IMR-90 (cell line): ENCODE measurements around the gene SYNPO. TPM values are rescaled to one million over a fixed set of nuclear protein-coding genes. Genes with fewer than 3 reads are reported as not detected.

Experiments
- ATAC-seq: fragments of 200-7000 bp; cut with Tn5 transposase; 2 replicates; pipeline ENCODE4 v1.9.1; 2020; ENCODE audit warnings: low read depth, mild to moderate bottlenecking, moderate library complexity
- BruUV-seq: library from RNA; stranded (reverse); fragments of 400-500 nt; replicated peaks from 2 replicates; lab custom pipeline; 2021; lab: Mats Ljungman, UMichigan
- CTCF ChIA-PET: fragments of 300-600 bp; formaldehyde crosslinking; extraction: SDS; loops from one replicate; lab custom pipeline; 2021; ENCODE audit warnings: antibody characterized with exemption; lab: Yijun Ruan, JAX
- POLR2A ChIA-PET: fragments of 300-600 bp; sonication (Branson Sonifier 250); formaldehyde crosslinking; loops from one replicate; lab custom pipeline; 2022; ENCODE audit warnings: antibody characterized with exemption; ENCODE audit not compliant: unreplicated experiment; lab: Charles Lee
- DNase-seq: peaks from one replicate; pipeline ENCODE4 v3.0.0; 2013
- H2AFZ ChIP-seq: replicated peaks from 2 replicates; pipeline ENCODE3; 2013; ENCODE audit warnings: low read length, mild to moderate bottlenecking; ENCODE audit not compliant: poor library complexity
- H2AK5ac ChIP-seq: 2 replicates; pipeline ENCODE4 v1.6.1; 2013; ENCODE audit warnings: low read depth, low read length, inconsistent platforms
- H2AK9ac ChIP-seq: replicated peaks from 2 replicates; pipeline ENCODE3; 2013; ENCODE audit warnings: mild to moderate bottlenecking, low read depth, low read length, moderate library complexity; ENCODE audit not compliant: poor library complexity
- H2BK120ac ChIP-seq: 2 replicates; pipeline ENCODE4 v1.6.1; 2013; ENCODE audit warnings: low read depth, low read length, inconsistent platforms
- H2BK15ac ChIP-seq: 3 replicates; pipeline ENCODE4 v1.6.1; 2013; ENCODE audit warnings: low read depth, low read length, inconsistent platforms
- H2BK20ac ChIP-seq: 2 replicates; pipeline ENCODE4 v1.6.1; 2013; ENCODE audit warnings: low read depth, mild to moderate bottlenecking, inconsistent platforms, low read length, moderate library complexity
- H2BK5ac ChIP-seq: 2 replicates; pipeline ENCODE4 v1.6.1; 2013; ENCODE audit warnings: mild to moderate bottlenecking, low read depth, low read length, inconsistent platforms; ENCODE audit not compliant: poor library complexity, severe bottlenecking
- H3K14ac ChIP-seq: replicated peaks from 2 replicates; pipeline ENCODE4 v1.6.1; 2013; ENCODE audit warnings: low read depth, low read length, inconsistent platforms
- H3K18ac ChIP-seq: 2 replicates; pipeline ENCODE4 v1.6.1; 2013; ENCODE audit warnings: low read depth, low read length, control low read depth
- H3K23ac ChIP-seq: 2 replicates; pipeline ENCODE4 v1.6.1; 2013; ENCODE audit warnings: low read depth, low read length, inconsistent platforms
- H3K27ac ChIP-seq: 2 replicates; pipeline ENCODE4 v1.5.1; 2013; ENCODE audit warnings: mild to moderate bottlenecking, control low read depth, low read length; ENCODE audit not compliant: insufficient read depth
- H3K27me3 ChIP-seq: 2 replicates; pipeline ENCODE4 v1.6.1; 2013; ENCODE audit warnings: low read length; ENCODE audit not compliant: control insufficient read depth, insufficient read depth
- H3K36me3 ChIP-seq: 2 replicates; pipeline ENCODE4 v1.6.1; 2013; ENCODE audit warnings: low read length, mixed read lengths; ENCODE audit not compliant: control insufficient read depth, insufficient read depth
- H3K4ac ChIP-seq: 2 replicates; pipeline ENCODE4 v1.6.1; 2013; ENCODE audit warnings: low read depth, low read length, inconsistent platforms
- H3K4me1 ChIP-seq: 2 replicates; pipeline ENCODE4 v1.6.1; 2013; ENCODE audit warnings: low read length, mixed read lengths; ENCODE audit not compliant: control insufficient read depth, insufficient read depth
- H3K4me2 ChIP-seq: 2 replicates; pipeline ENCODE4 v1.6.1; 2013; ENCODE audit warnings: low read depth, mild to moderate bottlenecking, control low read depth, low read length, moderate library complexity
- H3K4me3 ChIP-seq: 2 replicates; pipeline ENCODE4 v1.5.1; 2013; ENCODE audit warnings: low read depth, mild to moderate bottlenecking, control low read depth, low read length, moderate library complexity; ENCODE audit not compliant: insufficient read depth
- H3K56ac ChIP-seq: 2 replicates; pipeline ENCODE4 v1.6.1; 2013; ENCODE audit warnings: low read length, inconsistent platforms; ENCODE audit not compliant: insufficient read depth; ENCODE audit errors: extremely low read depth
- H3K79me1 ChIP-seq, 2 experiments: 2 replicates each; pipeline ENCODE4 v1.6.1; 2013; ENCODE audit warnings: low read length in 2 of 2, inconsistent platforms in 1 of 2, low read depth in 1 of 2
- H3K9ac ChIP-seq: 2 replicates; pipeline ENCODE4 v1.6.1; 2013; ENCODE audit warnings: low read depth, low read length, control low read depth
- H3K9me1 ChIP-seq: 2 replicates; pipeline ENCODE4 v1.6.1; 2013; ENCODE audit warnings: low read length, inconsistent platforms; ENCODE audit not compliant: insufficient read depth
- H3K9me3 ChIP-seq: 2 replicates; pipeline ENCODE4 v1.6.1; 2013; ENCODE audit warnings: low read length; ENCODE audit not compliant: control insufficient read depth, insufficient read depth
- H4K20me1 ChIP-seq: 2 replicates; pipeline ENCODE4 v1.6.1; 2013; ENCODE audit warnings: low read length, inconsistent platforms; ENCODE audit not compliant: insufficient read depth
- H4K5ac ChIP-seq: 2 replicates; pipeline ENCODE4 v1.6.1; 2013; ENCODE audit warnings: mild to moderate bottlenecking, low read depth, low read length, control low read depth
- H4K8ac ChIP-seq, 2 experiments: 2 replicates each; pipeline ENCODE4 v1.6.1; 2013; ENCODE audit warnings: low read depth in 2 of 2, low read length in 2 of 2, control low read depth in 1 of 2, inconsistent platforms in 1 of 2
- H4K91ac ChIP-seq: 2 replicates; pipeline ENCODE4 v1.6.1; 2013; ENCODE audit warnings: low read depth, low read length, inconsistent platforms; ENCODE audit not compliant: insufficient read depth
- CEBPB ChIP-seq: IDR thresholded peaks from 2 replicates; pipeline ENCODE4 v1.6.1; 2012; ENCODE audit warnings: low read depth, low read length, improper control_type of control experiment
- CHD1 ChIP-seq: IDR thresholded peaks from 2 replicates; pipeline ENCODE4 v1.6.1; 2012; ENCODE audit warnings: low read depth, low read length, improper control_type of control experiment
- ELK1 ChIP-seq: fragments of 150-350 bp; IDR thresholded peaks from 2 replicates; pipeline ENCODE4 v1.6.1; 2016; ENCODE audit warnings: low read depth, mild to moderate bottlenecking, low read length, moderate library complexity, borderline replicate concordance
- MAFK ChIP-seq: IDR thresholded peaks from 2 replicates; pipeline ENCODE4 v1.6.1; 2012; ENCODE audit warnings: low read depth, low read length, improper control_type of control experiment
- MAZ ChIP-seq: IDR thresholded peaks from 2 replicates; pipeline ENCODE4 v1.6.1; 2012; ENCODE audit warnings: low read depth, mild to moderate bottlenecking, low read length, improper control_type of control experiment, moderate library complexity, borderline replicate concordance
- NFE2L2 ChIP-seq: fragments of 150-350 bp; IDR thresholded peaks from 2 replicates; pipeline ENCODE4 v1.6.1; 2016; ENCODE audit warnings: low read depth, mild to moderate bottlenecking, low read length
- POLR2A ChIP-seq: IDR thresholded peaks from 2 replicates; pipeline ENCODE4 v1.6.1; 2012; ENCODE audit warnings: mild to moderate bottlenecking, low read depth, low read length
- RCOR1 ChIP-seq: IDR thresholded peaks from 2 replicates; pipeline ENCODE4 v1.6.1; 2012; ENCODE audit warnings: mild to moderate bottlenecking, low read length, improper control_type of control experiment; ENCODE audit not compliant: insufficient replicate concordance
- WGBS, 2 experiments: methylation state at CpG; one replicate each; pipeline versions ENCODE4 v1.1.5 to v1.1.7; 2013; ENCODE audit warnings: missing lambda C conversion rate in 2 of 2; ENCODE audit not compliant: insufficient read length in 1 of 2; ENCODE audit errors: extremely low coverage in 2 of 2; 5-methylcytosine and 5-hydroxymethylcytosine counted together
- dilution Hi-C: fragments of 300-500 bp; cut with HindIII; formaldehyde crosslinking; loops from one replicate; pipeline ENCODE4 v1.14.3; 2018; ENCODE audit warnings: low sequenced_read_pairs; ENCODE audit not compliant: unreplicated experiment
- in situ Hi-C: fragments of 300-500 bp; cut with MboI; formaldehyde crosslinking; loops from 3 replicates; pipeline ENCODE4 v1.14.3; 2019; ENCODE audit warnings: low sequenced_read_pairs, inconsistent platforms, mixed read lengths
- intact Hi-C: fragments of 100-400 bp; cut with micrococcal nuclease; formaldehyde crosslinking; loops from 2 replicates; pipeline ENCODE4 v1.10.0; 2022
- polyA plus RNA-seq, 3 experiments: library from polyadenylated mRNA; depleted of rRNA; stranded (reverse); fragments of >200 nt; gene quantifications; 2 replicates each; pipeline ENCODE4 v1.2.3, GENCODE V29; 2012; ENCODE audit warnings: low replicate concordance in 1 of 3
- total RNA-seq: library from RNA; depleted of rRNA; stranded (reverse); fragments of >200 nt; gene quantifications from 2 replicates; pipeline ENCODE4 v1.2.3, GENCODE V29; 2012

The SYNPO gene
- total and polyA plus RNA-seq, 2 of the 4 experiments (the other 2 are of a cell fraction), result 3.0 to 24.8 TPM

DNA sequence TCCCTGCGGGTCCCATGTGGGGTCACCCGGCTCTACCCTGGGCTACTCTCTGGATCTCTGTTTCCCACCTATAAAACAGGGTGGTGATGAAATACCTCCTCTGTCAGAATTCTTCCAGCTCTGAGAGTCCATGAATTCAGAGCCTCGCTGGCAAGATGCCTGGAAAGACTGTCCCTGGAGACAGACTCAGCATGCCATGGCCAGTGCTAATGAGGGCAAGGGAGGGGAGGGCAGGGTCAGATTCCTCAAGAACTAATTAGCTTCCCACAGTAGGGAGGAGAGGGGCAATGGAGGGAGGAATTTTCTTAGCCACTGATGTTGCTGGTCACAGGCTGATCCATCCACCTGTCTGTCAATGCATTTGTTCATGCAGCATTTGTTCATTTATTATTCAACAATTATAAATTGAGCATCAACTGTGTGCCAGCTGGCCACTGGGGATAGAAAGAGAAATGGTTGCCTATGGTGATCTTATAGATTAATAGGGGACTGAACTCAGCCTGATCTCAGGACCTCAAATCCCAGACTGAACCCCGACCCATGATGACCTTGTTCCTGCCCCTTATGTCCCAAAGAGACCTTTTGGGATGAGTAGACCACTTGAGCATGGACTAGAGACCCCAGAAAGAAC lies 4.7 kb downstream of the SYNPO start:
- Histone ChIP-seq H2BK5ac (peak overlapping the region; percentile 21), H3K27ac (no peak overlapping the region; the same call in 1 of the 2 replicates), H4K20me1 (peaks cover 42% of the 10 kb centered on the region), H3K23ac (0 out of 2 replicates have a peak overlapping the region, but pooled peaks have one; percentile 53), H4K8ac (no peak overlapping the region), H3K9me1 (peaks cover 27% of the 10 kb centered on the region), H3K79me1 (peaks cover 19 to 63% of the 10 kb centered on the region in 2 experiments), H3K18ac (no peak overlapping the region), H4K5ac (no peak overlapping the region), H3K9ac (peak overlapping the region; percentile 24; the same call in 1 of the 2 replicates), H3K4ac (peak overlapping the region; percentile 52), H3K14ac (peak overlapping the region; percentile 58), H3K36me3 (peaks cover 27% of the 10 kb centered on the region), H3K56ac (no peak overlapping the region), H4K91ac (peak overlapping the region; percentile 60; the same call in 1 of the 2 replicates), H3K9me3 (no peaks in the 10 kb centered on the region), H3K4me2 (no peak overlapping the region), H2AK5ac (peak overlapping the region; percentile 65; the same call in 1 of the 2 replicates), H3K4me1 (peaks cover 29% of the 10 kb centered on the region), H3K27me3 (no peaks in the 10 kb centered on the region), H2BK120ac (peak overlapping the region; percentile 48; the same call in 1 of the 2 replicates), H2BK20ac (peak overlapping the region; percentile 59), H2AK9ac (no peak overlapping the region), H2AFZ (no peak overlapping the region), H2BK15ac (no peak overlapping the region), H3K4me3 (no peak overlapping the region)
- BruUV-seq, result no TSS peak
- ATAC-seq (peak; percentile 7), DNase-seq (peak; percentile 71)
- TF ChIP-seq CHD1, result no peak
- no peak for TF ChIP-seq NFE2L2
- peak; percentile 77 for TF ChIP-seq CEBPB
- TF ChIP-seq ELK1, result no peak
- no peak for TF ChIP-seq POLR2A
- no peak for TF ChIP-seq RCOR1
- no peak for TF ChIP-seq MAZ
- TF ChIP-seq MAFK, result no peak
- intact Hi-C loops, result no loop called here
- CTCF ChIA-PET, result no interaction called here
- dilution Hi-C loops, result no loop called here
- POLR2A ChIA-PET, result interaction anchor here (1.0 kb wide), 1 partner anchor 8 kb away, joined by 3 read pairs; no protein-coding TSS in a partner anchor
- in situ Hi-C loops, result no loop called here
- no CpG with 5 or more reads among the region's 4 CpGs for WGBS, 2 experiments
